GM18499 (cell line): Measurements from ENCODE around the gene PIP4K2A.

ENCODE experiments used
- ATAC-seq: cut with Tn5 transposase; IDR thresholded peaks from one replicate; pipeline ENCODE4 v1.9.1; 2021; ENCODE audit warnings: moderate number of reproducible peaks; ENCODE audit not compliant: insufficient read depth, unreplicated experiment

PIP4K2A gene

GRCh38 chr10:22625516-22626290 lies 88.7 kb downstream of the PIP4K2A start:
- no peak for ATAC-seq

- no peak for ATAC-seq
Measured at GRCh38 chr10:22624287-22624738, 90.1 kb downstream of the PIP4K2A start.

- ATAC-seq = no peak
Measured at GRCh38 chr10:22623633-22624253, 90.6 kb downstream of the PIP4K2A start.

- ATAC-seq = no peak
Measured at GRCh38 chr10:22622242-22622806, 92.1 kb downstream of the PIP4K2A start.

GRCh38 chr10:22621726-22622125 lies 92.7 kb downstream of the PIP4K2A start:
- ATAC-seq = no peak

- ATAC-seq = no peak
Measured at GRCh38 chr10:22620929-22621328, 93.4 kb downstream of the PIP4K2A start.

GRCh38 chr10:22620140-22620857 lies 94.1 kb downstream of the PIP4K2A start:
- ATAC-seq = no peak

- no peak for ATAC-seq
Measured at GRCh38 chr10:22619101-22619500, 95.3 kb downstream of the PIP4K2A start.

GRCh38 chr10:22618078-22618785 lies 96.1 kb downstream of the PIP4K2A start:
- no peak for ATAC-seq

GRCh38 chr10:22617516-22617915 lies 96.9 kb downstream of the PIP4K2A start:
- ATAC-seq = no peak

- ATAC-seq = no peak
Measured at GRCh38 chr10:22617051-22617450, 97.3 kb downstream of the PIP4K2A start.

- peak; percentile 30 for ATAC-seq
Measured at GRCh38 chr10:22615819-22616499, 98.4 kb downstream of the PIP4K2A start.

GRCh38 chr10:22615101-22615500 lies 99.3 kb downstream of the PIP4K2A start:
- ATAC-seq = no peak

GRCh38 chr10:22613011-22613410 lies 101.4 kb downstream of the PIP4K2A start:
- no peak for ATAC-seq

GRCh38 chr10:22612318-22612717 lies 102.1 kb downstream of the PIP4K2A start:
- ATAC-seq = no peak

- peak; percentile 49 for ATAC-seq
Measured at GRCh38 chr10:22611425-22612115, 102.8 kb downstream of the PIP4K2A start.

GRCh38 chr10:22610610-22611009 lies 103.8 kb downstream of the PIP4K2A start:
- no peak for ATAC-seq

- no peak for ATAC-seq
Measured at GRCh38 chr10:22609719-22610465, 104.5 kb downstream of the PIP4K2A start.
